Measurements from ENCODE around the gene AANAT.

AANAT gene

GRCh38 chr17:76469076-76469990, 1.9 kb downstream of the AANAT start:
- DNase-seq, result peak; percentile 58

- DNase-seq, result no peak
Measured at GRCh38 chr17:76469991-76470739, 2.8 kb downstream of the AANAT start.

- DNase-seq, result no peak
Measured at GRCh38 chr17:76471498-76472257, 4.3 kb downstream of the AANAT start.

- no peak for DNase-seq
Measured at GRCh38 chr17:76472258-76472645, 4.8 kb downstream of the AANAT start.

- no peak for DNase-seq
Measured at GRCh38 chr17:76472726-76473125, 5.3 kb downstream of the AANAT start.

- peak; percentile 90 for DNase-seq
Measured at GRCh38 chr17:76473541-76473985, 6.2 kb downstream of the AANAT start.

- DNase-seq, result no peak
Measured at GRCh38 chr17:76474238-76474637, 6.8 kb downstream of the AANAT start.

- DNase-seq, result no peak
Measured at GRCh38 chr17:76474894-76475293, 7.5 kb downstream of the AANAT start.

- no peak for DNase-seq
Measured at GRCh38 chr17:76475302-76475701, 7.9 kb downstream of the AANAT start.

- no peak for DNase-seq
Measured at GRCh38 chr17:76476736-76477135, 9.3 kb downstream of the AANAT start.

- no peak for DNase-seq
Measured at GRCh38 chr17:76477576-76477975, 10.2 kb downstream of the AANAT start.

GRCh38 chr17:76478097-76478496, 10.7 kb downstream of the AANAT start:
- no peak for DNase-seq

- no peak for DNase-seq
Measured at GRCh38 chr17:76478730-76479514, 11.5 kb downstream of the AANAT start.

GRCh38 chr17:76479515-76480060, 12.2 kb downstream of the AANAT start:
- DNase-seq, result no peak

GRCh38 chr17:76480632-76481031, 13.2 kb downstream of the AANAT start:
- DNase-seq, result no peak

GRCh38 chr17:76481071-76481655, 13.8 kb downstream of the AANAT start:
- no peak for DNase-seq

GRCh38 chr17:76484228-76484725, 16.9 kb downstream of the AANAT start:
- no peak for DNase-seq

- no peak for DNase-seq
Measured at GRCh38 chr17:76485569-76485968, 18.2 kb downstream of the AANAT start.

- DNase-seq, result no peak
Measured at GRCh38 chr17:76487451-76488192, 20.2 kb downstream of the AANAT start.

- no peak for DNase-seq
Measured at GRCh38 chr17:76490112-76490710, 22.8 kb downstream of the AANAT start.
